ENCODE results near the gene PAX8.
"Not testable (repeated sequence)": the region's sequence is repeated elsewhere in the genome, so short reads cannot be mapped to it uniquely, and the experiment has no call there.

DNA sequence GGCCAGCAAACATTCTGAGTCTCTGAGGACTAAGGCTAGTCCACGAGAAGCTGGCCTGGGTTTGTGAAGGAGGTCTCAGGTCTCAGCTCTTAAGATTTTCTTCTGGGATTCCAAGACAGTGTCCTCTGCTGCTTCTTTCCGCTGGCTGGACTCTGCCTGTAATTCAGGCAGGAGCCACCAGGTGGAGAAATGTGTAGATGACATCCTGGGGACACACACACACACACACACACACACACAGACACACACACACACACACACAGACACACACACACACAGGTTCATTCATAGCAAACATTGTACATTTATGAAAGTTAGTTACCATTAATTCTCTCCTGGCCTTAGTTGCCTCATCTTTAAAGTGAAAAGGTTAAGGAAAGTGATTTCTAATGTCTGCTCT, 18.9 kb upstream of the PAX8 start:
- peak; percentile 53 for TF ChIP-seq CTCF (conservative IDR thresholded peaks at IDR 0.05; ENCODE audit: low read depth, low read length)
- not testable (repeated sequence) for TF ChIP-seq EZH2 (IDR thresholded peaks at IDR 0.05; ENCODE audit: borderline replicate concordance, low read depth, low read length, poor library complexity, severe bottlenecking)
